A549 (cell line): Measurements from ENCODE around the gene NIFK. TPM values are rescaled to one million over a fixed set of nuclear protein-coding genes. Genes with fewer than 3 reads are reported as not detected.

Source experiments
- ATAC-seq, 2 experiments: fragments of 200-7000 bp in 1 of 2; fragments of >200 bp in 1 of 2; cut with Nextera tagmentation in 1 of 2; cut with Tn5 transposase in 1 of 2; 3 replicates each; pipeline versions ENCODE4 v1.8.0 to v1.9.1; 2018 to 2020; ENCODE audit warnings: mild to moderate bottlenecking in 1 of 2, moderate library complexity in 1 of 2
- CTCF ChIA-PET: fragments of 300-600 bp; sonication (Branson Sonifier 250); formaldehyde crosslinking; extraction: SDS; loops from one replicate; lab custom pipeline; 2021; ENCODE audit warnings: antibody characterized with exemption, inconsistent platforms; lab: Yijun Ruan, JAX
- POLR2A ChIA-PET: fragments of 350-600 bp; formaldehyde crosslinking; extraction: SDS; loops from one replicate; lab custom pipeline; 2021; ENCODE audit warnings: antibody characterized with exemption, inconsistent platforms; lab: Yijun Ruan, JAX
- DNase-seq, 2 experiments: peaks; one replicate each; pipeline versions ENCODE4 v3.0.0 to v3.0.0-alpha.2; 2011 to 2016; ENCODE audit warnings: low read depth in 1 of 2, low spot score in 1 of 2
- FAIRE-seq: peaks from 2 replicates; lab custom pipeline; 2011; peaks lifted over from hg19 to GRCh38; lab: Jason Lieb, UNC
- H3K27ac ChIP-seq, 2 experiments: fragments of >200 bp; sonication (Bioruptor Twin); formaldehyde crosslinking; 3 replicates each; pipeline ENCODE4 v1.5.1; 2016 to 2017
- H3K4me1 ChIP-seq: fragments of >200 bp; sonication (Bioruptor Twin); formaldehyde crosslinking; 3 replicates; pipeline ENCODE4 v1.6.1; 2016
- H3K4me2 ChIP-seq: fragments of >200 bp; sonication (Bioruptor Twin); formaldehyde crosslinking; 3 replicates; pipeline ENCODE4 v1.6.1; 2016
- H3K4me3 ChIP-seq: fragments of >200 bp; sonication (Bioruptor Twin); formaldehyde crosslinking; 3 replicates; pipeline ENCODE4 v1.5.1; 2016
- H3K9me3 ChIP-seq: fragments of >200 bp; sonication (Bioruptor Twin); formaldehyde crosslinking; 3 replicates; pipeline ENCODE4 v1.6.1; 2016
- CBX8 ChIP-seq: fragments of 200-600 bp; sonication (generic); IDR thresholded peaks from 2 replicates; pipeline ENCODE4 v1.6.1; 2016
- E2F6 ChIP-seq: IDR thresholded peaks from 2 replicates; pipeline ENCODE4 v1.6.1; 2012; ENCODE audit warnings: low read depth, borderline replicate concordance
- ELK1 ChIP-seq: fragments of 150-350 bp; IDR thresholded peaks from 2 replicates; pipeline ENCODE4 v1.6.1; 2014; ENCODE audit warnings: low read depth, mild to moderate bottlenecking, low read length
- EP300 ChIP-seq, 2 experiments: fragments of >200 bp; sonication (Bioruptor Twin); formaldehyde crosslinking; IDR thresholded peaks; 2 replicates in 1 of 2; 3 replicates in 1 of 2; pipeline ENCODE4 v1.6.1; 2016 to 2017
- FOSB ChIP-seq: fragments of 250-450 bp; sonication (Bioruptor Pico); IDR thresholded peaks from 2 replicates; pipeline ENCODE4 v1.5.0; 2020; ENCODE audit warnings: mild to moderate bottlenecking, moderate library complexity
- GATA3 ChIP-seq: IDR thresholded peaks from 2 replicates; pipeline ENCODE4 v1.6.1; 2012; ENCODE audit warnings: borderline replicate concordance
- HDAC2 ChIP-seq: fragments of 200-600 bp; sonication (generic); IDR thresholded peaks from 2 replicates; pipeline ENCODE4 v1.6.1; 2016
- HOXA7 ChIP-seq: fragments of 250-450 bp; sonication (Bioruptor Pico); IDR thresholded peaks from 2 replicates; pipeline ENCODE4 v1.5.0; 2020; ENCODE audit warnings: mild to moderate bottlenecking, moderate library complexity
- HOXB13 ChIP-seq: fragments of 250-450 bp; sonication (Bioruptor Pico); IDR thresholded peaks from 2 replicates; pipeline ENCODE4 v1.5.0; 2020; ENCODE audit warnings: low read depth, mild to moderate bottlenecking, moderate library complexity
- HOXB5 ChIP-seq: fragments of 250-450 bp; sonication (Bioruptor Pico); IDR thresholded peaks from 2 replicates; pipeline ENCODE4 v1.5.0; 2020; ENCODE audit warnings: mild to moderate bottlenecking, moderate library complexity
- MAZ ChIP-seq: fragments of 150-350 bp; IDR thresholded peaks from 2 replicates; pipeline ENCODE4 v1.6.1; 2014; ENCODE audit warnings: antibody characterized with exemption, low read depth, low read length, borderline replicate concordance
- NR3C1 ChIP-seq: fragments of >200 bp; sonication (Bioruptor Twin); formaldehyde crosslinking; IDR thresholded peaks from 3 replicates; pipeline ENCODE4 v1.6.1; 2017
- POLR2AphosphoS2 ChIP-seq: conservative IDR thresholded peaks from 2 replicates; pipeline ENCODE4 v1.6.1; 2012; ENCODE audit warnings: low read length, improper control_type of control experiment, inconsistent platforms
- RAD21 ChIP-seq, 2 experiments: fragments of >200 bp in 1 of 2; sonication (Bioruptor Twin) in 1 of 2; formaldehyde crosslinking in 1 of 2; IDR thresholded peaks in 1 of 2; conservative IDR thresholded peaks in 1 of 2; 2 replicates in 1 of 2; 3 replicates in 1 of 2; pipeline ENCODE4 v1.6.1; 2012 to 2018; ENCODE audit warnings: inconsistent platforms in 1 of 2
- RCOR1 ChIP-seq: fragments of 150-350 bp; IDR thresholded peaks from 2 replicates; pipeline ENCODE4 v1.6.1; 2014; ENCODE audit warnings: antibody characterized with exemption, low read length, low read depth
- RNF2 ChIP-seq: fragments of 200-600 bp; sonication (generic); IDR thresholded peaks from 2 replicates; pipeline ENCODE4 v1.6.1; 2016; ENCODE audit warnings: low read depth, mild to moderate bottlenecking, antibody characterized with exemption, moderate library complexity, borderline replicate concordance
- TP53 ChIP-seq: fragments of 250-450 bp; sonication (Bioruptor Pico); IDR thresholded peaks from 2 replicates; pipeline ENCODE4 v1.5.0; 2021; ENCODE audit warnings: mild to moderate bottlenecking, moderate library complexity
- USF2 ChIP-seq: fragments of 450-650 bp; IDR thresholded peaks from 2 replicates; pipeline ENCODE4 v1.6.1; 2014; ENCODE audit warnings: antibody characterized with exemption
- ZFP36 ChIP-seq: fragments of 450-650 bp; IDR thresholded peaks from 2 replicates; pipeline ENCODE4 v1.6.1; 2014; ENCODE audit warnings: borderline replicate concordance; ENCODE audit not compliant: partially characterized antibody
- ZNF302 ChIP-seq: fragments of 250-450 bp; sonication (Bioruptor Pico); IDR thresholded peaks from 2 replicates; pipeline ENCODE4 v1.9.0; 2021; ENCODE audit warnings: inconsistent platforms, mild to moderate bottlenecking, moderate library complexity
- ZSCAN20 ChIP-seq: fragments of 250-450 bp; sonication (Bioruptor Pico); IDR thresholded peaks from 2 replicates; pipeline ENCODE4 v1.8.0; 2022; ENCODE audit warnings: mild to moderate bottlenecking, moderate library complexity
- WGBS: methylation state at CpG from one replicate; pipeline ENCODE4 v1.1.6; 2017; ENCODE audit errors: missing lambda C conversion rate; 5-methylcytosine and 5-hydroxymethylcytosine counted together
- polyA plus RNA-seq, 4 experiments: library from polyadenylated mRNA; depleted of rRNA in 3 of 4; stranded (reverse); fragments of >200 nt; fragmentation: RNase III in 1 of 4; extraction: RNeasy Plus Mini Kit Qiagen cat#74134 plus additional on column Dnase treatment in 1 of 4; gene quantifications; 2 replicates in 3 of 4; 3 replicates in 1 of 4; pipeline ENCODE4 v1.2.3, GENCODE V29; 2011 to 2017

NIFK gene
- polyA plus RNA-seq, 2 of the 4 experiments (the other 2 are of a cell fraction): 50.3 to 82.9 TPM

GRCh38 chr2:121746071-121746578, 9.4 kb upstream of the NIFK start:
- no peak overlapping the region for H3K4me3 ChIP-seq
- H3K27ac ChIP-seq: no peak overlapping the region
- FAIRE-seq (no peak), ATAC-seq (no peak), DNase-seq (no peak)
- POLR2A ChIA-PET: no interaction called here
- H3K9me3 ChIP-seq: 0 out of 3 replicates have a peak, but pooled peaks cover 4% of the 10 kb centered on the region
- WGBS: 69% methylated on average over 6 of the region's 6 CpGs
- CTCF ChIA-PET: no interaction called here
- H3K4me2 ChIP-seq: no peak overlapping the region
- TF ChIP-seq HOXA7 (CRISPR knock-in tag) (no peak), NR3C1 (no peak), HDAC2 (no peak), ZSCAN20 (CRISPR knock-in tag) (no peak), POLR2AphosphoS2 (no peak), ZNF302 (CRISPR knock-in tag) (no peak), RNF2 (no peak), TP53 (CRISPR knock-in tag) (no peak), ZFP36 (no peak), HOXB13 (no peak), MAZ (no peak), FOSB (CRISPR knock-in tag) (no peak), E2F6 (no peak), RAD21 (conservative IDR thresholded peaks at IDR 0.05 in 1 of 2, IDR thresholded peaks at IDR 0.05 in 1 of 2) (no peak), HOXB5 (CRISPR knock-in tag) (no peak), ELK1 (no peak), EP300 (IDR thresholded peaks at IDR 0.05) (no peak), USF2 (no peak), GATA3 (no peak)
- TF ChIP-seq, all 56 proteins: peak for 0
- H3K4me1 ChIP-seq: no peaks in the 10 kb centered on the region

- Histone ChIP-seq H3K27ac (no peak overlapping the region), H3K9me3 (0 out of 3 replicates have a peak, but pooled peaks cover 4% of the 10 kb centered on the region), H3K4me3 (no peak overlapping the region), H3K4me1 (0 out of 3 replicates have a peak, but pooled peaks cover 5% of the 10 kb centered on the region), H3K4me2 (no peak overlapping the region)
- no peak for FAIRE-seq
- POLR2A ChIA-PET: no interaction called here
- no peak for ATAC-seq
- TF ChIP-seq RCOR1: no peak
- no peak for DNase-seq
- WGBS: 74% methylated on average over 3 of the region's 3 CpGs
- CTCF ChIA-PET: no interaction called here
Measured at GRCh38 chr2:121741450-121741849, 4.8 kb upstream of the NIFK start.

- no peak for FAIRE-seq
Measured at GRCh38 chr2:121740973-121741372, 4.3 kb upstream of the NIFK start.

More at GRCh38 chr2:121740973-121741372, 4.3 kb upstream of the NIFK start:
- WGBS: 64% methylated on average over 5 of the region's 6 CpGs
- H3K9me3 ChIP-seq: 0 out of 3 replicates have a peak, but pooled peaks cover 4% of the 10 kb centered on the region
- no peak for ATAC-seq
- no peak for DNase-seq
- POLR2A ChIA-PET: no interaction called here
- no peak overlapping the region for H3K4me2 ChIP-seq
- 0 out of 3 replicates have a peak, but pooled peaks cover 5% of the 10 kb centered on the region for H3K4me1 ChIP-seq
- TF ChIP-seq CBX8: no peak
- CTCF ChIA-PET: no interaction called here
- H3K4me3 ChIP-seq: no peak overlapping the region
- no peak overlapping the region for H3K27ac ChIP-seq
